ENCODE measurements around the gene PPP1R1A. TPM values are rescaled to one million over a fixed set of nuclear protein-coding genes. Genes with fewer than 3 reads are reported as not detected.

The PPP1R1A gene
- total and polyA plus RNA-seq, 2 experiments from 2014 or later = 7.6 to 26.9 TPM

GRCh38 chr12:54560374-54560858, 28.0 kb downstream of the PPP1R1A start:
- no peaks in the 10 kb centered on the region for H3K79me2 ChIP-seq (replicated peaks; ENCODE audit: insufficient read depth)
- ATAC-seq (peak; percentile 97), DNase-seq (ENCODE audit: low spot score) (peak; percentile 97)
- TF ChIP-seq REST (IDR thresholded peaks at IDR 0.05; ENCODE audit: unreplicated experiment) (no peak), ZNF462 (CRISPR knock-in tag; IDR thresholded peaks at IDR 0.05) (no peak), POLR2AphosphoS5 (IDR thresholded peaks at IDR 0.05; ENCODE audit: low read depth) (peak; percentile 54; the same call in 1 of the 2 replicates), STAT1 (IDR thresholded peaks at IDR 0.05; ENCODE audit: unreplicated experiment) (no peak), CTCF (conservative IDR thresholded peaks at IDR 0.05; ENCODE audit: low read depth in 2 of 2) (no peak), ETS1 (IDR thresholded peaks at IDR 0.05) (no peak), NANOG (IDR thresholded peaks at IDR 0.05; ENCODE audit: borderline replicate concordance) (no peak), JUNB (IDR thresholded peaks at IDR 0.05; ENCODE audit: unreplicated experiment) (no peak), ZNF114 (CRISPR knock-in tag; IDR thresholded peaks at IDR 0.05) (no peak), ZNF331 (CRISPR knock-in tag; IDR thresholded peaks at IDR 0.05; ENCODE audit: low read depth) (no peak), EZH2 (IDR thresholded peaks at IDR 0.05; ENCODE audit: low read depth, unreplicated experiment) (no peak), CREB1 (CRISPR knock-in tag; IDR thresholded peaks at IDR 0.05; ENCODE audit: low read depth) (peak; percentile 64; the same call in 1 of the 2 replicates), EZH2phosphoT487 (IDR thresholded peaks at IDR 0.05; ENCODE audit: unreplicated experiment) (no peak)
- Mint-ChIP-seq H3K4me1 (peaks cover 31% of the 10 kb centered on the region), H3K36me3 (ENCODE audit: low read depth) (no peaks in the 10 kb centered on the region; the same call in 2 of the 3 replicates), H3K9me3 (no peaks in the 10 kb centered on the region), H3K27ac (no peak overlapping the region), H3K27me3 (ENCODE audit: insufficient read depth, low read depth, poor library complexity) (peaks cover 47% of the 10 kb centered on the region), H3K4me3 (peak overlapping the region; percentile 43)
- H3K27me3 ChIP-seq (ENCODE audit: insufficient read depth) = peaks cover 82% of the 10 kb centered on the region
- H3K9me2 ChIP-seq (ENCODE audit: insufficient read depth) = no peaks in the 10 kb centered on the region
- peaks cover 8% of the 10 kb centered on the region; the same call in 1 of the 2 replicates for H4K20me1 ChIP-seq (replicated peaks; ENCODE audit: insufficient read depth)
- H3K4me2 ChIP-seq = peak overlapping the region; percentile 78
- H3K4me1 ChIP-seq (ENCODE audit: insufficient read depth) = peaks cover 18% of the 10 kb centered on the region
- H3K4me3 ChIP-seq = peak overlapping the region; percentile 49
- 0 out of 2 replicates have a peak, but pooled peaks cover 4% of the 10 kb centered on the region for H3F3A ChIP-seq (replicated peaks; ENCODE audit: low read depth)
- no peak overlapping the region for H3K27ac ChIP-seq (ENCODE audit: low read depth)
- H2AFZ ChIP-seq = peak overlapping the region; percentile 98
- no peaks in the 10 kb centered on the region for H3K36me3 ChIP-seq (ENCODE audit: insufficient read depth)
